ENCODE measurements around the gene CLTC. TPM values are rescaled to one million over a fixed set of nuclear protein-coding genes. Genes with fewer than 3 reads are reported as not detected.

The CLTC gene
- total and polyA plus RNA-seq, 2 of the 8 experiments (the other 6 are each of a cell fraction or from before 2014, with no cell fraction given): 175 to 283 TPM

GRCh38 chr17:59722623-59723022, 102.9 kb downstream of the CLTC start:
- Histone ChIP-seq H3K4ac (replicated peaks; ENCODE audit: insufficient read length, low read depth, low read length) (no peak overlapping the region), H3K79me2 (ENCODE audit: control insufficient read depth in 1 of 2, insufficient read depth in 2 of 2, low read length in 2 of 2) (peaks cover 0 to 42% of the 10 kb centered on the region in 2 experiments; a peak in 2 of 4 replicates), H3K23ac (ENCODE audit: insufficient read length) (no peak overlapping the region), H4K20me1 (replicated peaks in 1 of 2; ENCODE audit: control insufficient read depth in 1 of 2, insufficient read depth in 2 of 2, low read length in 2 of 2) (no peaks in the 10 kb centered on the region), H2BK20ac (ENCODE audit: low read length) (no peak overlapping the region), H2BK15ac (ENCODE audit: low read length) (no peak overlapping the region), H3K36me3 (ENCODE audit: control insufficient read depth in 2 of 4, insufficient read depth in 4 of 4, low read length in 3 of 4) (no peaks in the 10 kb centered on the region), H3K18ac (ENCODE audit: extremely low read depth, low read length) (no peak overlapping the region), H2BK5ac (ENCODE audit: low read depth, low read length) (no peak overlapping the region), H3K79me1 (ENCODE audit: low read depth, low read length) (peaks cover 5% of the 10 kb centered on the region; the same call in 1 of the 2 replicates), H3K9me3 (ENCODE audit: insufficient read depth in 2 of 2, low read depth in 1 of 2, low read length in 1 of 2) (no peaks in the 10 kb centered on the region), H4K8ac (ENCODE audit: extremely low read depth, insufficient read depth, low read length) (no peak overlapping the region), H3K27me3 (replicated peaks in 1 of 4; ENCODE audit: control insufficient read depth in 3 of 4, extremely low read depth in 1 of 4, insufficient read depth in 3 of 4, low read length in 3 of 4) (no peaks in the 10 kb centered on the region), H3K4me3 (ENCODE audit: extremely low read depth in 1 of 4, insufficient read depth in 2 of 4, low read depth in 3 of 4, low read length in 4 of 4) (no peak overlapping the region), H3K4me2 (ENCODE audit: insufficient read depth in 1 of 2, low read depth in 2 of 2, low read length in 2 of 2) (no peak overlapping the region), H3K9ac (replicated peaks in 1 of 4; ENCODE audit: extremely low read depth in 1 of 4, low read depth in 3 of 4, low read length in 3 of 4) (no peak overlapping the region), H4K5ac (ENCODE audit: insufficient read length, low read depth, low read length) (no peak overlapping the region), H2AK5ac (ENCODE audit: low read depth, low read length) (no peak overlapping the region), H2AFZ (ENCODE audit: low read length) (no peak overlapping the region), H2BK120ac (replicated peaks; ENCODE audit: low read depth, low read length) (no peak overlapping the region), H3K56ac (replicated peaks; ENCODE audit: insufficient read length, low read depth, low read length) (no peak overlapping the region), H3K4me1 (replicated peaks in 1 of 4; ENCODE audit: control insufficient read depth in 3 of 4, insufficient read depth in 4 of 4, low read length in 3 of 4) (0 out of 7 replicates have a peak, but pooled peaks cover 0 to 2% (median 0%) of the 10 kb centered on the region in 4 experiments), H2BK12ac (ENCODE audit: low read depth, low read length) (no peak overlapping the region), H3K14ac (ENCODE audit: insufficient read length) (no peak overlapping the region), H3K27ac (ENCODE audit: low read depth, low read length) (no peak overlapping the region), H3K23me2 (ENCODE audit: low read depth, low read length) (no peaks in the 10 kb centered on the region), H4K91ac (replicated peaks; ENCODE audit: insufficient read length, low read length) (no peak overlapping the region)
- ChIA-PET CTCF (ENCODE audit: partially characterized antibody) (no interaction called here), POLR2A (ENCODE audit: partially characterized antibody) (interaction anchor here (0.6 to 0.9 kb wide), 2 partner anchors 16 to 22 kb away, joined by 3 read pairs; partner anchors contain the start of gene PTRH2)
- no peak for FAIRE-seq
- no peak for TF ChIP-seq ATF2 (IDR thresholded peaks at IDR 0.05; ENCODE audit: low read length)
- TF ChIP-seq CHD1 (IDR thresholded peaks at IDR 0.05; ENCODE audit: low read depth, low read length): no peak
- TF ChIP-seq TAF7 (optimal IDR thresholded peaks at IDR 0.05; ENCODE audit: borderline replicate concordance, low read depth, low read length): no peak
- TF ChIP-seq KDM1A (IDR thresholded peaks at IDR 0.05; ENCODE audit: borderline replicate concordance, low read length): no peak
- TF ChIP-seq SAP30 (IDR thresholded peaks at IDR 0.05; ENCODE audit: insufficient read depth, insufficient replicate concordance, low read length): no peak
- no peak for TF ChIP-seq POLR2AphosphoS5 (IDR thresholded peaks at IDR 0.05; ENCODE audit: low read depth, low read length)
- TF ChIP-seq JUND (IDR thresholded peaks at IDR 0.05; ENCODE audit: low read length): no peak
- TF ChIP-seq CREB1 (IDR thresholded peaks at IDR 0.05): no peak
- DNase-seq (ENCODE audit: low read depth in 1 of 2, low spot score in 2 of 2): no peak
- WGBS, 2 experiments (ENCODE audit: extremely low coverage in 1 of 2, insufficient coverage in 1 of 2, insufficient read length in 1 of 2, insufficient replicate concordance in 2 of 2, low coverage in 1 of 2, low lambda C conversion rate in 2 of 2, missing lambda C conversion rate in 1 of 2): 91% methylated on average over 4 of the region's 4 CpGs; no CpG with 5 or more reads in 1 of the 2 experiments

Data from H1 (cell line).